ENCODE measurements around the gene RBPMS2. TPM values are rescaled to one million over a fixed set of nuclear protein-coding genes. Genes with fewer than 3 reads are reported as not detected.

The RBPMS2 gene
- total RNA-seq, 2 experiments from 2014 or later, result 0.10 TPM; not detected in 1

- H3K4me3 Mint-ChIP-seq, result no peak overlapping the region
- H3K27me3 Mint-ChIP-seq, result peaks cover under 1% of the 10 kb centered on the region
- ChIA-PET CTCF (interaction anchor here (0.5 to 1.8 kb wide), 12 partner anchors 9 to 225 kb away, joined by 3 to 9 read pairs (median 4); no protein-coding TSS in a partner anchor), POLR2A (no interaction called here)
- no peak overlapping the region for H3K27ac Mint-ChIP-seq
- no peaks in the 10 kb centered on the region for H3K36me3 Mint-ChIP-seq (ENCODE audit: low read depth)
- peak; percentile 90 for DNase-seq
- peaks cover 1% of the 10 kb centered on the region for H3K4me1 Mint-ChIP-seq
- no peaks in the 10 kb centered on the region for H3K9me3 Mint-ChIP-seq
Observed at GRCh38 chr15:64731012-64731804, 44.2 kb downstream of the RBPMS2 start.

DNA sequence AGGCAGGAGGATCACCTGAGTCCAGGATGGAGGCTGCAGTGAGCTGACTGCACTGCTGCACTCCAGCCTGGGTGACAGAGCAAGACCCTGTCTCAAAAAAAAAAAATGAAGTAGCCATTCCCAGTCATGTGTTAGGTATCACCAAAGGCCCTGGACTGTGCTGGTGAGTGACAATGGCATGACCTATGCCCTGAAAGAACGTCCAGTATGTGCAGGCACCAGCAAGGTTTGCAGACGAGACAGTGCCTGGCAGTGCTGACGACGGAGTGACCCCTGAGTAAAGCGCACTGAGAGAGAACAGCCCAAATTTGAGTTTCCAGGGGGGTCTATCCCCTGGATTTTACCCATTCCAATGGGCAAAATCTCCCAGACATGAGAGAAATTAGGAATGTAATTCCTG is 45.2 kb downstream of the RBPMS2 start:
- Mint-ChIP-seq H3K36me3 (ENCODE audit: low read depth) (no peaks in the 10 kb centered on the region), H3K4me1 (peaks cover 1% of the 10 kb centered on the region), H3K27me3 (peaks cover 3% of the 10 kb centered on the region), H3K27ac (no peak overlapping the region), H3K9me3 (no peaks in the 10 kb centered on the region), H3K4me3 (no peak overlapping the region)
- CTCF ChIA-PET, result interaction anchor here (0.9 to 1.8 kb wide), 7 partner anchors 8 to 226 kb away, joined by 3 to 9 read pairs (median 4); no protein-coding TSS in a partner anchor
- no peak for DNase-seq
- POLR2A ChIA-PET, result no interaction called here

DNA sequence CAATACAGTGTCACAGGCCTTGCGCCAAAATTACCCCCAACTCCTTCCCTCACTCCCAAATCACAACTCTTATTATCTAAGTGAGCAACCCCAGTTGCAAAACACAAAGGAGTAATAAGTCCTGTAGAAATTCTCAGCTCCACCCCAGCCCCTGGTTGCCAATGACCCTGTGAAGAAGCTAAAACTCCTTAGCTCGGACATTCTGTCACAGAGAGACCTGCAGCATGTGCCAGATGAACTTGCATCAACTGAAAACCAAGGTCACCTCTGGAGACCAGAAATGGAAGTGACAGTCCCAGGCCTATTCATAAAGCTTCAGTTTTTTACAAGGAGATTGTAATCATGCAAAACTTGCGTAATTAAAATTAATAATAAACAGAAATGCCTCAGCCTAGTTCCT is 55.2 kb downstream of the RBPMS2 start:
- POLR2A ChIA-PET, result no interaction called here
- no peak for DNase-seq
- H3K9me3 Mint-ChIP-seq, result no peaks in the 10 kb centered on the region
- H3K4me3 Mint-ChIP-seq, result no peak overlapping the region
- no peak overlapping the region for H3K27ac Mint-ChIP-seq
- no peaks in the 10 kb centered on the region for H3K36me3 Mint-ChIP-seq (ENCODE audit: low read depth)
- H3K27me3 Mint-ChIP-seq, result no peaks in the 10 kb centered on the region
- H3K4me1 Mint-ChIP-seq, result peaks cover 11% of the 10 kb centered on the region
- CTCF ChIA-PET, result interaction anchor here (0.7 to 1.2 kb wide), 2 partner anchors 30 to 175 kb away, joined by 3 read pairs; no protein-coding TSS in a partner anchor

DNA sequence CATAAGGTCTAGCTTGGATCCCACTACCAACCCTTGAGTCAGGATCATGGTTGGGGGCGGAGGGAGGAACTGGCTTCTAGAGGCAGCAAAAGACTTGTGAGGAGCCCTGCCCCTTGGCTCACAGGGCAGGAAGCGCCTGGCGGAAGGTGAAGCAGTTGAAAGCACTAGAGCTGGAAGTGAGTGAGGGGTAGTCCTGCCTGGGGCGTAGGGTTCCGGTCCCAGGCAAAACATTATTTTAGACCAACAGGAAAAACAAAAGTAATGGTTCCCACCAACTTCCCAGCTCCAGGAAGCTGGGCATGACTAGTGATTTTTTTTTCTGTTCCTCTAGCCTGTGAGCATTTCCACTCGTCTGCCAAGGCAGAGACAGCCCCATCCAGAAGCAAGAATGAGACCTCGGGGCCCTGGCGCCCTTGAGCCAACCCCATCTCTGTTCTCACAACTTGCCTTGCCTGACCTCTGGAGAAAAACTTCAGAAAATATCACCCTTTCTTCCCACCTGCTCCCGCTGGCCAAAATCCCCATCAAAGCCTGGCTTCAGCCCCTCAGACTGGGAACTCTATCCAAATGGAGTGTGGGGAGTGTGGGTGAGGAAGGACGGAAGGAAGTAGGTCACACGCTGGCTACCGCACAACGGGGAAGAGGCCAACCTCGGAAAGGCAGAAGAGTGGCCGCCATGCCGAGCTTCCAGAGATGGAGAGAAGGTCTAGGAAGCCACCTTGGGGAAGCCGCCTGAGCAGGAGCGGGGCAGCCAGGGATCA is 57.5 kb downstream of the RBPMS2 start:
- Mint-ChIP-seq H3K4me3 (no peak overlapping the region), H3K4me1 (peaks cover 11% of the 10 kb centered on the region), H3K9me3 (no peaks in the 10 kb centered on the region), H3K27ac (no peak overlapping the region), H3K27me3 (no peaks in the 10 kb centered on the region), H3K36me3 (ENCODE audit: low read depth) (no peaks in the 10 kb centered on the region)
- ChIA-PET CTCF (interaction anchor here (1.0 to 2.1 kb wide), 4 partner anchors 11 to 92 kb away, joined by 3 to 5 read pairs (median 4); no protein-coding TSS in a partner anchor), POLR2A (no interaction called here)
- peak; percentile 15 for DNase-seq

DNA sequence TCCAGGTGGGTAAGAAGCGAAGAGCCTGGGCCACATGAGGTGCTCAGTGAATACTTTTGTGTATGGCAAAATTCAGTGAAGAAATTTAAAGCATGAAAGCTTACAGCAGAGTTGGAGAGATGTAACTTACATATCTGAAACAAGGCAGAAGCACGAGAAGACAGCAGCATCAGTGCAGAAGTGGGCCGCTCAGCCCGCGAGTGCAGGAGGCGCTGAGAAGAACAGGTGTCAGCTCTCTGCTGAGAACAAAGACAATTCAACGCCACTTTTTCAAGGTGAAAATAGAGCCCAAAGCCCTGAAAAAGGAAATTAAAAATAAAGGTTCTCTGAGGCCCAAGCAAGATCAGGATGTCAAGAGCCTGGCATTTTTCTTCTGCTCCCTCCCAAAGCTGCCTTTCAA is 58.3 kb downstream of the RBPMS2 start:
- DNase-seq, result no peak
- H3K36me3 Mint-ChIP-seq (ENCODE audit: low read depth), result no peaks in the 10 kb centered on the region
- no peaks in the 10 kb centered on the region for H3K9me3 Mint-ChIP-seq
- H3K27ac Mint-ChIP-seq, result no peak overlapping the region
- CTCF ChIA-PET, result interaction anchor here (0.9 to 2.1 kb wide), 5 partner anchors 11 to 93 kb away, joined by 4 to 5 read pairs (median 4); no protein-coding TSS in a partner anchor
- H3K27me3 Mint-ChIP-seq, result no peaks in the 10 kb centered on the region
- POLR2A ChIA-PET, result no interaction called here
- H3K4me3 Mint-ChIP-seq, result no peak overlapping the region
- peaks cover 11% of the 10 kb centered on the region for H3K4me1 Mint-ChIP-seq

GRCh38 chr15:64716452-64716851 is 58.9 kb downstream of the RBPMS2 start:
- Mint-ChIP-seq H3K4me1 (peaks cover 11% of the 10 kb centered on the region), H3K27me3 (no peaks in the 10 kb centered on the region), H3K27ac (no peak overlapping the region), H3K9me3 (no peaks in the 10 kb centered on the region), H3K4me3 (no peak overlapping the region), H3K36me3 (ENCODE audit: low read depth) (no peaks in the 10 kb centered on the region)
- ChIA-PET CTCF (interaction anchor here (0.6 to 1.7 kb wide), 7 partner anchors 10 to 1855 kb away, joined by 3 to 5 read pairs (median 4); no protein-coding TSS in a partner anchor), POLR2A (no interaction called here)
- DNase-seq, result no peak

DNA sequence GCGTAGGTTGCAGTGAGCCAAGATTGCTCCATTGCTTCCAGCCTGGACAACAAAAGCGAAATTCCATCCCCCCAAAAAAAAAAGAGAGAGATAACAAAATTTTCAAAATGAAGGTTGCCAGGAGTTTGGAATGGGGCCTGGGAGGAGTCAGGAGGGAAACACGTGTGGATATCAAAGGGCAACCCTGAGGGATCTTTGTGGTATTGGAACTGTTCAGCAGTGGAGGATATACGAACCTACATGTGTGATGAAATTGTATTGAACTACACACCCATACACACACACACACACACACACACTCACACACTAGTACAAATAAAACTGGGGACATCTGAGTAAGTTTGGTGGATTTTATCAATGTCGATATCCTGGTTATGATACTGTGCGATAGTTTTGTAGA is 61.8 kb downstream of the RBPMS2 start:
- no peaks in the 10 kb centered on the region for H3K9me3 Mint-ChIP-seq
- peaks cover 11% of the 10 kb centered on the region for H3K4me1 Mint-ChIP-seq
- H3K4me3 Mint-ChIP-seq, result no peak overlapping the region
- no peaks in the 10 kb centered on the region for H3K27me3 Mint-ChIP-seq
- ChIA-PET CTCF (no interaction called here), POLR2A (no interaction called here)
- no peak overlapping the region for H3K27ac Mint-ChIP-seq
- no peak for DNase-seq
- no peaks in the 10 kb centered on the region for H3K36me3 Mint-ChIP-seq (ENCODE audit: low read depth)

GRCh38 chr15:64712353-64712752 is 63.0 kb downstream of the RBPMS2 start:
- Mint-ChIP-seq H3K27me3 (peaks cover 2% of the 10 kb centered on the region), H3K36me3 (ENCODE audit: low read depth) (no peaks in the 10 kb centered on the region), H3K9me3 (no peaks in the 10 kb centered on the region), H3K27ac (no peak overlapping the region), H3K4me3 (no peak overlapping the region), H3K4me1 (peaks cover 4% of the 10 kb centered on the region)
- CTCF ChIA-PET, result interaction anchor here (1.7 to 2.2 kb wide), 2 partner anchors 16 to 26 kb away, joined by 4 to 9 read pairs; no protein-coding TSS in a partner anchor
- DNase-seq, result no peak
- POLR2A ChIA-PET, result no interaction called here

GRCh38 chr15:64710676-64711428 is 64.5 kb downstream of the RBPMS2 start:
- H3K4me1 Mint-ChIP-seq, result no peaks in the 10 kb centered on the region
- H3K4me3 Mint-ChIP-seq, result no peak overlapping the region
- H3K27me3 Mint-ChIP-seq, result peaks cover 2% of the 10 kb centered on the region
- ChIA-PET POLR2A (no interaction called here), CTCF (interaction anchor here (0.7 to 2.2 kb wide), 3 partner anchors 17 to 34 kb away, joined by 3 to 9 read pairs (median 4); no protein-coding TSS in a partner anchor)
- H3K36me3 Mint-ChIP-seq (ENCODE audit: low read depth), result no peaks in the 10 kb centered on the region
- DNase-seq, result no peak
- no peak overlapping the region for H3K27ac Mint-ChIP-seq
- no peaks in the 10 kb centered on the region for H3K9me3 Mint-ChIP-seq

DNA sequence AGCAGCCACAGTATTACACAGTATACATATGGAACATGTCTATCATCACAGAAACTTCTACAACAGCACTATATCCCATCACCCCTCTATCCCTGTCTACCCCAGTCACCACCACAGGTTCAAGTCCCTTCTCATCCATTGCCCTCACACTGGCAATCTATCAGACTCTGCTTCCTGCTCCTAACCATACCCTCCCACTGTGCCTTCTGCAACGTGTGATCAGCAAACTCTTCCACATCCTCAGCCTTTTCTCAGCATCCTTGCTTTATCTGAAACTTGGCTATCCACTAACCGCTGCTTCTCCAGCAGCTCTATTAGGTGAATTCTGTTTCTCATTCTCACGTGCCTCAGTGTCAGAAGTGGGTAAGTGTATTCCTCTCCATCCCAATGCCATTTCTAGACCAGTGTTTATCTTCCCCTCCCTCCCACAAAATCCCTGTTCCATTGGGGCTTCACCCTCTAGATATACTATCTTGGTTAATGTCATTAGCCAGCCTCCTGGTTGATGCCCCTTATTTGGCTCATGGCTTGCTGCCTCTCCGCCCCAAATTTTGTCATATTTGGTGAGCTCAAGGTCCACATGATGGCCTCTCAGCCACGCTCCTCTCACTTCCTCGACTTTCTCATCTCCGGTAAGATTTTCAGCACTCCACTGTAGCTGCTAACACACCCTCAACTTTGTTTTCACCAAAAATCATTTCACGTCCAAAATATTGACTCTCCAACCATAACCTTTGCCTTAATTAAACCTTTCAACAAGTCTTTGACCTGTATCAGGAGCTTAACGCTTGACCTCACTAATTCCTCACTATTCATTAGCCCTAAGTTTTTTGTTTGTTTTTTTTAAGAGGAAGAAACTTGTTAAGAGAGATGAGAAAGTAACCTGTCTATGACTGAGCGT is 69.1 kb downstream of the RBPMS2 start:
- Mint-ChIP-seq H3K4me3 (no peak overlapping the region), H3K4me1 (peaks cover 19% of the 10 kb centered on the region), H3K9me3 (no peaks in the 10 kb centered on the region), H3K27me3 (peaks cover 2% of the 10 kb centered on the region), H3K27ac (no peak overlapping the region), H3K36me3 (ENCODE audit: low read depth) (peaks cover 3% of the 10 kb centered on the region)
- DNase-seq, result no peak
- ChIA-PET POLR2A (no interaction called here), CTCF (interaction anchor here (0.6 to 1.8 kb wide), 5 partner anchors 11 to 195 kb away, joined by 3 to 4 read pairs (median 3); no protein-coding TSS in a partner anchor)

- Mint-ChIP-seq H3K4me1 (peaks cover 32% of the 10 kb centered on the region), H3K9me3 (no peaks in the 10 kb centered on the region), H3K4me3 (no peak overlapping the region), H3K27ac (no peak overlapping the region), H3K27me3 (peaks cover 2% of the 10 kb centered on the region), H3K36me3 (ENCODE audit: low read depth) (peaks cover 10% of the 10 kb centered on the region)
- POLR2A ChIA-PET, result no interaction called here
- CTCF ChIA-PET, result interaction anchor here (0.6 to 1.9 kb wide), 6 partner anchors 12 to 202 kb away, joined by 3 to 8 read pairs (median 4); no protein-coding TSS in a partner anchor
- DNase-seq, result no peak
Observed at GRCh38 chr15:64705006-64705405, 70.4 kb downstream of the RBPMS2 start.

GRCh38 chr15:64703632-64703959 is 71.8 kb downstream of the RBPMS2 start:
- H3K27me3 Mint-ChIP-seq, result peaks cover 2% of the 10 kb centered on the region
- H3K27ac Mint-ChIP-seq, result peak overlapping the region; percentile 71
- no peak for DNase-seq
- H3K4me1 Mint-ChIP-seq, result peaks cover 45% of the 10 kb centered on the region
- H3K36me3 Mint-ChIP-seq (ENCODE audit: low read depth), result peaks cover 11% of the 10 kb centered on the region
- no peaks in the 10 kb centered on the region for H3K9me3 Mint-ChIP-seq
- CTCF ChIA-PET, result interaction anchor here (0.6 to 1.9 kb wide), 2 partner anchors 25 to 278 kb away, joined by 3 to 4 read pairs; no protein-coding TSS in a partner anchor
- POLR2A ChIA-PET, result no interaction called here
- peak overlapping the region; percentile 80 for H3K4me3 Mint-ChIP-seq
